GM19035 (cell line): Measurements from ENCODE around the gene CASR.

ENCODE experiments used
- ATAC-seq: cut with Tn5 transposase; IDR thresholded peaks from one replicate; pipeline ENCODE4 v1.9.1; 2021; ENCODE audit not compliant: unreplicated experiment

The CASR gene

GRCh38 chr3:122215592-122216298 is 32.3 kb downstream of the CASR start:
- no peak for ATAC-seq

GRCh38 chr3:122217901-122218300 is 34.4 kb downstream of the CASR start:
- ATAC-seq = no peak

GRCh38 chr3:122219242-122219872 is 35.9 kb downstream of the CASR start:
- ATAC-seq = no peak

- ATAC-seq = no peak
These were observed 43.7 kb downstream of the CASR start for GRCh38 chr3:122227036-122227781.

- no peak for ATAC-seq
These were observed 46.7 kb downstream of the CASR start for GRCh38 chr3:122230174-122230573.

- no peak for ATAC-seq
These were observed 48.1 kb downstream of the CASR start for GRCh38 chr3:122231465-122232157.

GRCh38 chr3:122232485-122232884 is 49.0 kb downstream of the CASR start:
- no peak for ATAC-seq

GRCh38 chr3:122233101-122233952 is 49.9 kb downstream of the CASR start:
- peak; percentile 73 for ATAC-seq

- no peak for ATAC-seq
These were observed 50.6 kb downstream of the CASR start for GRCh38 chr3:122234117-122234516.

- no peak for ATAC-seq
These were observed 51.7 kb downstream of the CASR start for GRCh38 chr3:122235147-122235546.

GRCh38 chr3:122239112-122239511 is 55.6 kb downstream of the CASR start:
- ATAC-seq = no peak

- peak; percentile 53 for ATAC-seq
These were observed 62.2 kb downstream of the CASR start for GRCh38 chr3:122245513-122246174.

GRCh38 chr3:122246199-122246598 is 62.7 kb downstream of the CASR start:
- ATAC-seq = no peak

GRCh38 chr3:122247087-122247824 is 63.8 kb downstream of the CASR start:
- ATAC-seq = no peak

- ATAC-seq = no peak
These were observed 64.3 kb downstream of the CASR start for GRCh38 chr3:122247825-122248185.

GRCh38 chr3:122251428-122251827 is 68.0 kb downstream of the CASR start:
- no peak for ATAC-seq

- ATAC-seq = no peak
These were observed 70.1 kb downstream of the CASR start for GRCh38 chr3:122253581-122253980.

GRCh38 chr3:122255757-122256439 is 72.4 kb downstream of the CASR start:
- ATAC-seq = peak; percentile 75
